HG03521 (cell line): ENCODE data around the gene ATP11A.
"Not testable (repeated sequence)": the region's sequence is repeated elsewhere in the genome, so short reads cannot be mapped to it uniquely, and the experiment has no call there.

ENCODE experiments used
- ATAC-seq: cut with Tn5 transposase; IDR thresholded peaks from one replicate; pipeline ENCODE4 v1.9.1; 2021; ENCODE audit warnings: mild to moderate bottlenecking, moderate library complexity; ENCODE audit not compliant: unreplicated experiment

The ATP11A gene

DNA sequence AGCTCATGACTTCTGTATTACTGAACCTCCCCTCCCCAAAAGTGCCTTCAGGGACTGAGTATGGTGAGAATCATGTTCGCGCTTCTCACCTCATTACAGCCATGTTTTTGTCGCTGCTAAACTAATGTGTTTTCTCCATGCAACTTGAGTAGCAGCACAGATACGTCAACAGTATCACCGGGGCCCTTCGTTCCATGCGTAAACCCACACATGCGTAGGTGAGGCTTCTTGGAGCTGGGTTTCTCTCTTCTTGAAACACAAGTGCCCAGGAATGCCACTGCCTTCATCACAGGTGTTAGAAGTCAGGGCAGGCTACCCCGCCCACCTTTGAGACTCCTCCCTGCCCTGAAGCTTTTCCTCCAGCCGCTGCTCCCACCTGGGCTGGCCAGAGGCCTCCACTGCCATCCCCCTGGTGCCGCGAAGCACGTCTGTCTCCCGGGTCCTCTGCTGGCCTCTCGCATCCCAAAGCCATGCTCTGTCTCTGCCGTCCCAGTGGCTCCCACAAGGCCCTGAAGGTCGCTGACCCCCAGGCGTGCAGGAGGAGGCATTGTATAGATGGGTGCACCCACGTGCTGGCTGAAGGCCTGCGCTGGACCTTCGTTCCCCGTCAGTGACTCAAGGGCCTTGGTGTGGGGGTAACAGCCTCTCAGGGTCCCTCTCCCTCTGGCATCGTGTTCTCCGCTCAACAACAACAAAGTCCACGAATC, 143.9 kb downstream of the ATP11A start:
- ATAC-seq: no peak

DNA sequence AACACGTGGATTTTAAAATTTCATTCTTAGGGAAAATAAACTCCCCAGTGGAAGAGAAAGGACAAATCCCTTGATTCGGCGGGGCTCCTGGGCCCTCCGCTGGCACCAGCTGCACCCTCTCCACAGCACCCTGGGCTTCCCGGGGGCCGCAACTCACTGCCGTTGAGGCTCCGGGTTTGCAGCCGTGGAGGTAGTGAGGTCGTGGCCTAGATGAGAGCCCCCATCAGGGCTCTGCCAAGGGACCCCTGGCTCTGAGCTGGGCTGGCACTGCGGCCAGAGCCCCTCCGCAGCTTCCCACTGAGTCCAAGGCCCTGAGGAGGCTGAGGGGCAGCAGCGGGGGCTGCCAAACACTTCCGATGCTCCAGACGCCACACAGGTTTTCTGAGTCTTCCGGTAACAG, 145.5 kb downstream of the ATP11A start:
- ATAC-seq: no peak

DNA sequence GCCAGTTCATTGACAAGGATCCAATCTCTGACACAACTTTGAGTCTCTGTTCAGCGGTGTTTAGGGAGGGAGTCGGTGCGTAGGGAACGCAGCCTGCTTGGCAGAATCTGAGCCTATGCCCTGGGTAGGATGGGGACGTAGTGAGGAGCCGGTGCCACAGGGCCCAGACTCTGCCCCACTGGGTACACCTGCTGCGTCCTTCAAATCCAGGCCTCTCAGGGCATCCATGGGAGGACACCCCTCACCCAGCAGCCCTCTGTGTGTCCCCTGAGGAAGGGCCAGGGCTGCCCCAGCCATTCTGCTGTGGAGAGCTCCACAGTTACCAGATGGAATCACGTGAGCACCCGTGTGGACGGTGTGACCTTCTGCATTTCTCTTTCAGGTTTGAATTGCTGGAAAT, 146.0 kb downstream of the ATP11A start:
- ATAC-seq: no peak

DNA sequence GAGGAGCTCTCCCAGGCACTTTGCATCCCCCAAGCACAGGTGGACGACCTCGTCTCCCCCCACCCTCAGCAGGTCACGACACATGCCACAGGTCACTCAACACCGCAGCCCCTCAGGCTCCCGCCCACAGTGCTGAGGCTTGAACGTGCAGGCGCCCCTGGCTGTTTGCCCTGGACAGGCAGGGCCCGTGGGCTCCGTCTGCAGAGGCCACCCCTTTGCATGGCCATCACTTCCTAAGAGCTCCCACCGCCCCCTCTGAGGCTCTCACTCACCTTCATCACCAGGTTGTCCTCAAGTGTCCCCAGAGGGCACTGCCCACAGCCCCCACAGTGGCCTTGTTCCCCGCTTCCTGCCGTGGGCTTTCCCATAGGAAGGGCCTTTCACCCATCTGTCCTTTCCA, 147.1 kb downstream of the ATP11A start:
- no peak for ATAC-seq

DNA sequence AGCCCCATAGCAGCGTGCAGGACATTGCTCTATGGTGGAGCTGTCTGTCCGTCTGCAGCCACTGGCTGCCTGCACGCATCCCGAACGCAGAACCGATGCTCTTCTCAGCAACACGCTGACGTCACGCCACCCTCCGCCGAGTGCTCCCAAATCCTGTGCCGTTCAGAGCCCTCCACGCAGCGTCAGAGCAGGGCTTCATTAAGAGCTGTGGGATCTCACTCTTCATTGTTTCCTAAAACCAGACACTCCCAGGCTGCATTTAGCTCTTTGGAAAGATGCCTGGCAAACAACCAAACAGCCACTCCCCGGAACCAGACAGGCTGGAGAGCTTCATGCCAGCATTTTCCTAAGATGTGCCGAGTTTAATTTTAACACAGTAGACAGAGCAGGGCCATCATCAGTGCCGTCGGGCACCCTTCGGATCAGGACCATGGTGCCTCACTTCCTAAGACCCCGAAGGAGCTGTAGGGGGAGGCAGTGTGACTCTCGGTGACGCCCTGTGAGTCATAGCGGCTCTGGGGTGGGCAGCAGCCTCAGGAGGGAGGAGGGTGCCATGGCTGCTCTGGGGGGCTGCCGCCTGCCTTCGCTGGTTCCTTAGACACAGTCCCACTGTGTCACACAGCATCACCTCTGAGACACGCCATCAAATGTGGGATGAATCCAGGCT, 147.7 kb downstream of the ATP11A start:
- ATAC-seq: no peak

DNA sequence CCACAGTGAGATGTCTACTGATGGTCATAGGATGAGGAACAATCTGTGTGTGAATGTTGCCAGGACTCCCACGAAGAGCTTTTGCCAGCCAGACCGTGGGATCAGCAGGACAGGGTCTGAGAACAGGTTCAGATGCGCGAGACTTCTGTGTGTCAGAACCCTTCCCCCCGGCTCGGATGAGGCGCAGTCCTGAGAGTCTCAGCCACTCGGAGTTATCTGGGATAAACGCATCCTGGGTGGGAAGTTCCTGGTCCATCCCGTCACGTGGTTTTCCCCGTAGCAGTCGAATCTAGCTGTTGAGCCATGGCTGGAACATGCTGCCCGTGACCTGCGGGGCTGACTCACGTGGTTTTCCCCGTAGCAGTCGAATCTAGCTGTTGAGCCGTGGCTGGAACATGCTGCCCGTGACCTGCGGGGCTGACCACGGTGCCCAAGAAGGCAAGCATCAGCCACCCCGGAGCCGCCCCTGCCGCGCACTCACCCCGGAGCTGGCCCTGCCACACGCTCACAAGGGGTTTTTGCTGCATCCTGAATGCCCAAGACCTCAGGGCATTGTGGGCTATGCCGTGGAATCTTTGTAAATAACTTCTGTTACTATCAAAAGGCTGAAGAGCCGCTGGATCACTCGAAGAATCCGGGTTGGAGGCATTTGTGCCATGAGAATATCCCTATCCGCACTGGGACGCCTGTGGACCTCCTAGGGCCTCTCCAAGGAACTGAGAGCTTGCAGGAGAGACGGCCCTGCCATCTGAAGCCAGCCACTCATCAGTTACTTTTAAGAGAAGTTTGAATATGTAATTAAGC, 148.4 kb downstream of the ATP11A start:
- no peak for ATAC-seq

DNA sequence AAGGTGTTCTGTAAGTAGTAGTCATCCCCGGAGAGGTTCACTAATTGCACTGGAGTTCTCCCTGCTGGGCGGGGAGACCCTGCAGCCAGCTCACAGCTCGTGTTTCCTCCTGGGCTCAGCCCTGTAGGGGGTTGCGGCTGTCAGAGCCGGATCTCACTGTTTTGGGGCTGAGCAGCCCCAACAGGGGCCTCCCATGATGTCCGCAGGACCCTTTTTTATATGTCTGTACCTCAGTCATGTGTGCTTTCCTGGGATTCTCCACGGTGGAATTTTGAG, 148.9 kb downstream of the ATP11A start:
- no peak for ATAC-seq

DNA sequence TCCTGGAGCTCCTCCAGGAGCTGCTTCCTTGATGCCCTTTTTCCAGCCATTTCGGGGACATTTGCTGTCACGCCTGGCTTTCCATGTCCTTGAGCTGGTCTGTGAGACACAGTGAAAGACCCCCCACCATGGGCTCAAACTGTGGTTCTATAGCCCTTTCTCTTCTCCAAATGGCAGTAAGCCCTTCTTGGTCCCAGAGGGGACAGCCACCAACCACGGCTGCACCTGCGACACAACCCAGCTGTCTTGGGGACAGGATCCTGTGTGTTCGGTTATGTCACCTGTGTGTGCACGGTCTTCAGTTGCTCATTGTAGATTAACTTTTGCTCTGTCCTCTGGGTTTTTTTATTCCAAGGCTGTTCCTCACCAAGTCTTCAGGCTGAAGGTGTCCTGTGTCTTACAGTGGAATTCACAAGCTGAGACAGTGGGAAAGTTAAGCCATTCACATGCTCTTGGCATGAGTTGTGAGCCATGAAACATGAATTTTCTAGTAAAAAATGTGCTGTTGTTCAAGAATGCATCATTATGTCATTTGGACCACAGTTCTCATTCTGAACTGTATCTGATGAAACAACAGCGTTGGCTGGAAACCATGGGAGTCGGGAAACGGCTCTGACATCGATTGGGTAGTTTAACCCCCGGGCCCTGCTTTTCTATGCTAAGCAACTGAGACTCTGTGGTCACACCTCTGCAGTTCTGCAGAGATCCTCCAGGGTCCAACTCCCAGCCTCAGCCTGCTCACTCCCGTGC, 149.7 kb downstream of the ATP11A start:
- no peak for ATAC-seq

DNA sequence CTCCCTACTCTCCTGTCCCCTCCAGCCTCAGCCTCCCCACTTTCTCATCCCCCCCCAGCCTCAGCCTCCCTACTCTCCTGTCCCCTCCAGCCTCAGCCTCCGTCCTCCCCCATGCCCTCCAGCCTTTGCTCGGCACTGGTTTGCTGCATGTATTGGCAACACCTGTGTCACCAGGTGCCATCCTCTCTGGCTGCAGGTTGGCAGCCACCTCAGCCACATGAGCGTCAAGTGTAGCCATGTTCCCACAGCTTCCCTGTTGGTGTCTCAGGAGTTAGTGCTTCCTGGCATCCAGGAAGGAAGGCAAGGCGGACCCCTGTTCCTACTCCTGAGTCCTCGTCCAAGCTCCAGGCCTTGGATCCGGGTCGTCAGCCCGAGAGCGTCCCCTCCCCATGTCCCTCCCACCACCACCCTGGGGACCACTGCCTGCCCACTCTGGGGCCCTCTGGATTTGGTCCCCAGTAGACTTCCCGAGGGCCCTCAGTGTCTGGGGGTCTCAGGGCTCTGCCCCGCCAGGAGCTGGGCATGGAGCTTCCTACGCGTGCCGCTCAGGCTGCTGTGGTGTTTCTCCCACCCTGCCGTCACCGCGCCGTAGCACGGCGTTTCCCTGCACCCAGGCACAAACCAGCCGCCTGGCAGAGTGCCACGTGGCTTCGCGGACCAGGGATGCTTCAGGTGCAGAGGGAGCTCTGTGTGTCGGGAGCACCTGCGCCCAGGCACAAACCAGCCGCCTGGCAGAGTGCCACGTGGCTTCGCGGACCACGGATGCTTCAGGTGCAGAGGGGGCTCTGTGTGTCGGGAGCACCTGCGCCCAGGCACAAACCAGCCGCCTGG, 150.8 kb downstream of the ATP11A start:
- ATAC-seq: no peak

DNA sequence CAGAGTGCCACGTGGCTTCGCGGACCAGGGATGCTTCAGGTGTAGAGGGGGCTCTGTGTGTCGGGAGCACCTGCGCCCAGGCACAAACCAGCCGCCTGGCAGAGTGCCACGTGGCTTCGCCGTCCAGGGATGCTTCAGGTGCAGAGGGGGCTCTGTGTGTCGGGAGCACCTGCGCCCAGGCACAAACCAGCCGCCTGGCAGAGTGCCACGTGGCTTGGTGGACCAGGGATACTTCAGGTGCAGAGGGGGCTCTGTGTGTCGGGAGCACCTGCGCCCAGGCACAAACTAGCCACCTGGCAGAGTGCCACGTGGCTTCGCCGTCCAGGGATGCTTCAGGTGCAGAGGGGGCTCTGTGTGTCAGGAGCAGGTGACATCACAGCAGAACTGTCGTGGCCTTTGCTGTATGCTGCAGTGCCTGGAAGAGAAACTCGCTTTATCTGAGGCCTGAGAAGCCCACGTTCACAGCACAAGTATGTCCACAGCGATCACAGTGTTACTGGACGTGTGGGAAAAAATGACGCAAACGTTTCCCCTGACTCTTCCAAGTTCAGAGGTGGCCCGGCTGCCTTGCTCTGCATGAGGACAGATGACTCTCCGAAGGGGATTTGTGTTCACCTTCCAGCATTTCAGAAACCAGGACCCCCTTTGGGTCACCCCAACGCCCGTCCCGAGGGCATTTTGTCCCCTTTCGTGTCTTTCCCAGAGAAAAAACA, 151.6 kb downstream of the ATP11A start:
- not testable (repeated sequence) for ATAC-seq

DNA sequence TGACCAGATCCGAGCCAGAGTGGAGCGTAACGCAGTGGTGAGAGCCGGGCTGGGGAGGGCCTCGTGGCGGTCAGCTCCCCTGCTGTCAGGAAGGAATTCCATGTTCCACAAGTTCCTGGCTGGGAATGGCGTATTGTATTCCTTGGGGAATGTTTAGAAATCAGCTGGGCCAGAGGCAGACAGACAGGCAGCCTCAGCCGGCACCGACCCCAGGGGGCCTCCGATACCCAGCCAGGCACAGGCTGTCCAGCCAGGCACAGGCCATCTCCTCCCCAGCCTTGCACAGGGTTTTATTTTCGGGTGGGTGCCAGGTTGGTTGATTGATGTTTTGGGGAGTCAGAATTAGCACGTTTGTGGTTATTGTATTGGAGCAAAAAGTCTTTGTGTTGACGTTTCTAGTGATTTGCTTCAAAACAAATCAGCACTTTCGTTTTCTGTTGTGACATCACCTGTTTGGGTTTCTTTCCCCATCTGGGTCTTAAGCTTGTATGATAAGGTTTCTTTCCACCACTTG, 152.6 kb downstream of the ATP11A start:
- ATAC-seq: no peak

DNA sequence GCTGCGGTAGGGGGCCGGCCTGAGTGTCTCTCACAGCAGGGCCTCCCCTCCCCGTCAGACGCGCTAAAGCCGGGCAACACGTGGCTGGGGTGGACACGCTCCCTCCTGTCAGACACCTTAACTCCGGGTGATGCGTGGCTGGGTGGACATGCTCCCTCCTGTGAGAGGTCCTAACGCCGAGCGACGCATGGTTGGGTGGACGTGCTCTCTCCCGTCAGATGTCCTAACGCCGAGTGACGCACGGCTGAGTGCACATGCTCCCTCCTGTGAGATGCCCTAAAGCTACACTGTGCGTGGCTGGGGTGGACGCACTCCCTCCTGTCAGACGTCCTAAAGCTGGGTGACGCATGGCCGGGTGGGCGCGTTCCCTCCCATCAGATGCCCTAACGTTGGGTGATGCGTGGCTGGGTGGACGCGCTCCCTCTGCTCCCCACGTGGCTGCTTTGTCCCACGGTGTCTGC, 153.1 kb downstream of the ATP11A start:
- no peak for ATAC-seq

DNA sequence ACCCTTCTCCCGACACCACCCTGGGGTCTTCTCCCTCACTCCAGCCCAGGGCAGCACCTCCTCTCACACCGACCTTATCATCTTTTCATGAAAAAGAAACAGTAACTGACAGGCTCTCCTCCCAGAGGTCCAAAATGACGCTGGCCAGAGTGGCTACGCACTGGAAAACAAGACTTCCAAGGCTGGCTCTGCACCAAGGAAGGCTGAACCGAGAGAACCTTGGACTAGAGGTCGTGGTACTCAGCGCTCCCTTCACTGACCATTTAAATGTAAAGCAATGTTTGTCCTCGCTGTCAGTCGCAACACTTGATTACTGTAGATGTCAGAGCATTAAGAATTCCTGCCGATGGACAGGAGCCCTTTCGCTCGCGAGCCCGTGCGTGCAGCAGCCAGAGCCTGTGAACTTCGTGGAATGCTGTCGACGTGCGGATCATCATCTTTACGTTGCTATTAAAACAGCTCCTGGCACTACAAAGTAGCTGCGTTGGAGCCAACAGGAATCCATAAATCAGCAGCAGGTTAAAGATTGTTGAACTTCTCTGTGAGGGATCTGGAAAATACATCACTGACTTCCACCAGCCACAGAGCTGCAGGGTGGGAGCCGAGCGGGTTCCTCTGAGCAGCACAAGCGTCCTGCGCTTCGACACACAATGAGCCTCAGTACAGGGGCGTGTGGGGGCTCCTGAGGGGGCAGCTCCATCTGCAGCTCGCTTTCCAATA, 153.7 kb downstream of the ATP11A start:
- ATAC-seq: no peak

DNA sequence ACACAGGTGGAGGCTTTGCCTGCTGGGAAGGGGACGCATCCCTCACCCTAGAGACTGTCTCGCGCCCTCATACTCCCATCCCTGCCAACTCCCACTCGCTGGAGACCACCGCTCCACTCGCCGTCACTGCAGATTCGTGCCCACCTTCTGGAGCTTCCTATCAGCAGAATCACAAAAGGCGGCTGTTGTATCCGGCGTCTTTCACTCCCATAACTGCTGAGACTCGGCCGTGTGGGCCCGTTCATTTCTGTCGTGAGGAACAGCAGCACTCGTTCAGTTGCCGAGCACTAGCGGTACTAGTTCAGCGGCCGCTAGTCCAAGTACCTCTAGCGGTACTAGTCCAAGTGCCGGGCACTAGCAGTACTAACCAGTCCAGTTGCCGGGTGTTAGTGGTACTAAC, 154.6 kb downstream of the ATP11A start:
- no peak for ATAC-seq

DNA sequence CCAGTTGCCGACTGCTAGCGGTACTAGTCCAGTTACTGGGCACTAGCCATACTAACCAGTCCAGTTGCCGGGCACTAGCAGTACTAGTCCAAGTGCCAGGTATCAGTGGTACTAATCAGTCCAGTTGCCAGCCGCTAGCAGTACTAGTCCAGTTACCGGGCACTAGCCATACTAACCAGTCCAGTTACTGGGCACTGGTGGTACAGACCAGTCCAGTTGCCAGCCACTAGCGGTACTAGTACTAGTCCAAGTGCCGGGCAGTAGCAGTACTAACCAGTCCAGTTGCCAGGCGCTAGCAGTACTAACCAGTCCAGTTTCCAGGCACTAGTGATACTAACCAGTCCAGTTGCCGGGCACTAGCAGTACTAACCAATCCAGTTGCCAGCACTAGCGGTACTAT, 155.0 kb downstream of the ATP11A start:
- no peak for ATAC-seq

DNA sequence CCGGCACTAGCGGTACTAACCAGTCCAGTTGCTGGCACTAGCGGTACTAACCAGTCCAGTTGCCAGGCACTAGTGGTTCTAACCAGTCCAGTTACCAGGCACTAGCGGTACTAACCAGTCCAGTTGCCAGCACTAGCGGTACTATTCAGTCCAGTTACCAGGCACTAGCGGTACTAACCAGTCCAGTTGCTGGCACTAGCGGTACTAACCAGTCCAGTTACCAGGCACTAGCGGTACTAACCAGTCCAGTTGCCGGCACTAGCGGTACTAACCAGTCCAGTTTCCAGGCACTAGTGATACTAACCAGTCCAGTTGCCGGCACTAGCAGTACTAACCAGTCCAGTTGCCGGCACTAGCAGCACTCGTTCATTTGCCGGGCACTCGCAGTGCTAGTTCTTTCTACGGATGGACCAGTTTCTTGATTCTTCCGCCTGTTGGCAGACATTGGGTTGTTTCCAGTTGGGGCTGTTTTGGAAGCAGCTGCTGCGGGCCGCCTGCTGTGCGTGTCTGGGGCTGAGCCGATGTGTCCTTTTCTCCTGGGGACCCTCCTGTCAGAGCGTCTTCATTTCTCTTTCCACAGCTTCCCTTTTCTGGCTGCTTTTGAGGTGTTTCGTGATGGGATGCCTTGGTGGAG, 155.8 kb downstream of the ATP11A start:
- ATAC-seq: no peak

DNA sequence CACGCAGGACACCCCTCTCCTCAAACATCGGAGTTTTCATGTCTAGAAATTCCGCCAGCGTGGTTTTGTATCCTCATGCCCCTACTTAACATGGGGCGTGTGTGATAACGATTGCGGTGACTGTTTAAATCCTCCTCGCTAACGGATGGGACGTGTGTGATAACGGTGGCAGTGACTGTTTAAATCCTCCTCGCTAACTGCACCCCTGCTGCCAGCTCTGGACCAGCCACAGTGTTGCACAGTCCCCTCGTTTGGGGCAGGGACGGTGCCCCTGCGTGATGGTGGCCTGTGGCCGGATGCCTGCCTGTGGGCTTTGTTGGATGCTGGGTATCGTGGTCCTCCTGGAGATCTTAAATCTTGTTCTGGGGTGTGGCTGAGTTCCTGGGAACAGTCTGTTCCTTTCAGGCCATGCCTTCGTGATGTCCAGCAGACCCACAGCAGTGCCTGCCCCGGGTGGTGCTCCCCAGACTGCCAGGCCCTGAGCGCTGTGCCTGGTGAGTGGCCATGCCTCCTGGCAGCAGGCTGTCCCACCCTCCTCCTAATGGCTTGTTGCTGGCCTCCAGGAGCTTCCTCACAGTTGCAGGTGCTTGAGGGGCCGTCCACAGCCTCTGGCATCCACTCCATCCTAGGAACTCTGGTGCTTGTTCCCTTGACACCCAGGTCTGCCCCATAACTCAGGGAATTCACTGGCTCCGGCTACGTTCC, 156.7 kb downstream of the ATP11A start:
- no peak for ATAC-seq

DNA sequence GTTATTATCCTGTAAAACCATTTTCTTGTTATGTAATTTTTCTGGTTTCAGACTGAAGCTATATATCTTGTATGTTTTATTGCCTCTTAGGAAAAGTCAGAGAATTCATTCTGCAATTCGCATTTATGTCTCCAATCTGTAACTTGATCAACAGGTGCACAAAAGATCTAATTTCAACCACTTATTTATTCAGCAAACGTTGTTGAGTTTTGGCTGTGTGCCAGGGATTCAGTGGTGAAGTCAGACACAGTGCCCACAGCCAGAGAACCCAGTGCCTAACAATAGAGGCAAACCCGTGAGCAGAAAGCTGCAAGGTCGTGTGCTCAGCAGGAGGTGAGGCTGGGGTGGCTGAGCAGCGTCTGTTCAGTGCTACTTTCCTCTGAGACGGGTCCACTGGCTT, 159.7 kb downstream of the ATP11A start:
- no peak for ATAC-seq
